ENCODE data around the gene KCNMA1.

- TF ChIP-seq ZNF384 (IDR thresholded peaks at IDR 0.05; ENCODE audit: borderline replicate concordance, low read depth, low read length): no peak
- TF ChIP-seq, protein P1, sequence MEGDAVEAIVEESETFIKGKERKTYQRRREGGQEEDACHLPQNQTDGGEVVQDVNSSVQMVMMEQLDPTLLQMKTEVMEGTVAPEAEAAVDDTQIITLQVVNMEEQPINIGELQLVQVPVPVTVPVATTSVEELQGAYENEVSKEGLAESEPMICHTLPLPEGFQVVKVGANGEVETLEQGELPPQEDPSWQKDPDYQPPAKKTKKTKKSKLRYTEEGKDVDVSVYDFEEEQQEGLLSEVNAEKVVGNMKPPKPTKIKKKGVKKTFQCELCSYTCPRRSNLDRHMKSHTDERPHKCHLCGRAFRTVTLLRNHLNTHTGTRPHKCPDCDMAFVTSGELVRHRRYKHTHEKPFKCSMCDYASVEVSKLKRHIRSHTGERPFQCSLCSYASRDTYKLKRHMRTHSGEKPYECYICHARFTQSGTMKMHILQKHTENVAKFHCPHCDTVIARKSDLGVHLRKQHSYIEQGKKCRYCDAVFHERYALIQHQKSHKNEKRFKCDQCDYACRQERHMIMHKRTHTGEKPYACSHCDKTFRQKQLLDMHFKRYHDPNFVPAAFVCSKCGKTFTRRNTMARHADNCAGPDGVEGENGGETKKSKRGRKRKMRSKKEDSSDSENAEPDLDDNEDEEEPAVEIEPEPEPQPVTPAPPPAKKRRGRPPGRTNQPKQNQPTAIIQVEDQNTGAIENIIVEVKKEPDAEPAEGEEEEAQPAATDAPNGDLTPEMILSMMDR (IDR thresholded peaks at IDR 0.05 in 2 of 3, conservative IDR thresholded peaks at IDR 0.05 in 1 of 3; ENCODE audit: control insufficient read depth in 2 of 3, extremely low read depth in 1 of 3, insufficient read depth in 1 of 3, low read depth in 3 of 3, low read length in 3 of 3): no peak
- no peak for TF ChIP-seq EP300 (IDR thresholded peaks at IDR 0.05; ENCODE audit: borderline replicate concordance in 1 of 2, control insufficient read depth in 1 of 2, low read depth in 2 of 2, low read length in 2 of 2)
- TF ChIP-seq KDM1A (IDR thresholded peaks at IDR 0.05; ENCODE audit: borderline replicate concordance): no peak
- no peak for TF ChIP-seq HDAC6 (IDR thresholded peaks at IDR 0.05; ENCODE audit: unreplicated experiment)
Observed at GRCh38 chr10:77185696-77186095, 451.9 kb downstream of the KCNMA1 start.
